GM12878 (cell line): Measurements from ENCODE around the gene SNRPA1. TPM values are rescaled to one million over a fixed set of nuclear protein-coding genes. Genes with fewer than 3 reads are reported as not detected.

Experiments used
- ATAC-seq: fragments of 200-7000 bp; cut with Tn5 transposase; 3 replicates; pipeline ENCODE4 v1.9.1; 2020; ENCODE audit warnings: mild to moderate bottlenecking, moderate library complexity
- BruUV-seq: library from RNA; stranded (reverse); fragments of 400-500 nt; replicated peaks from 2 replicates; lab custom pipeline; 2021; lab: Mats Ljungman, UMichigan
- CTCF ChIA-PET: fragments of 300-600 bp; sonication (Branson Sonifier 250); formaldehyde crosslinking; extraction: SDS; loops from one replicate; lab custom pipeline; 2021; ENCODE audit warnings: inconsistent platforms; lab: Yijun Ruan, JAX
- POLR2A ChIA-PET: fragments of 350-600 bp; formaldehyde crosslinking; extraction: SDS; loops from one replicate; lab custom pipeline; 2021; ENCODE audit warnings: inconsistent platforms; lab: Charles Lee
- RAD21 ChIA-PET: fragments of 300-600 bp; sonication (Branson Sonifier 250); formaldehyde crosslinking; loops from one replicate; lab custom pipeline; 2023; ENCODE audit warnings: antibody characterized with exemption; ENCODE audit not compliant: unreplicated experiment; lab: Charles Lee
- SMC1A ChIA-PET: fragments of 300-600 bp; sonication (Branson Sonifier 250); formaldehyde crosslinking; loops from one replicate; lab custom pipeline; 2023; ENCODE audit not compliant: unreplicated experiment, uncharacterized antibody; lab: Charles Lee
- DNase-seq: peaks from one replicate; pipeline ENCODE4 v3.0.0-alpha.2; 2011; ENCODE audit warnings: low read depth, low spot score
- FAIRE-seq: peaks from 3 replicates; lab custom pipeline; 2011; peaks lifted over from hg19 to GRCh38; lab: Jason Lieb, UNC
- H2AFZ ChIP-seq: 2 replicates; pipeline ENCODE4 v1.6.0; 2011; ENCODE audit warnings: low read depth, low read length, control low read depth; ENCODE audit not compliant: control insufficient read depth
- H3K27ac ChIP-seq: 2 replicates; pipeline ENCODE4 v1.5.1; 2011; ENCODE audit warnings: control low read depth; ENCODE audit not compliant: control insufficient read depth, insufficient read depth
- H3K27me3 ChIP-seq, 2 experiments: replicated peaks in 1 of 2; 2 replicates each; pipeline versions ENCODE4 v1.6.0 to v1.6.1; 2011; ENCODE audit warnings: low read length in 1 of 2; ENCODE audit not compliant: control insufficient read depth in 2 of 2, insufficient read depth in 2 of 2
- H3K36me3 ChIP-seq, 2 experiments: 2 replicates each; pipeline ENCODE4 v1.5.1; 2011; ENCODE audit warnings: low read length in 1 of 2; ENCODE audit not compliant: control insufficient read depth in 2 of 2, insufficient read depth in 2 of 2
- H3K4me1 ChIP-seq: 2 replicates; pipeline ENCODE4 v1.6.1; 2011; ENCODE audit warnings: mild to moderate bottlenecking, low read length, moderate library complexity, mixed read lengths; ENCODE audit not compliant: control insufficient read depth, insufficient read depth
- H3K4me2 ChIP-seq: 2 replicates; pipeline ENCODE4 v1.6.0; 2011; ENCODE audit warnings: control low read depth; ENCODE audit not compliant: control insufficient read depth, insufficient read depth
- H3K4me3 ChIP-seq: fragments of 200-600 bp; sonication (generic); 2 replicates; pipeline ENCODE4 v1.5.1; 2016
- H3K79me2 ChIP-seq: 2 replicates; pipeline ENCODE4 v1.6.0; 2011; ENCODE audit warnings: low read length; ENCODE audit not compliant: control insufficient read depth, insufficient read depth
- H3K9ac ChIP-seq: 2 replicates; pipeline ENCODE4 v1.8.0; 2011; ENCODE audit warnings: low read length, control low read depth, mixed read lengths; ENCODE audit not compliant: control insufficient read depth, insufficient read depth
- H3K9me3 ChIP-seq: replicated peaks from 3 replicates; pipeline ENCODE4 v1.5.1; 2011; ENCODE audit warnings: mild to moderate bottlenecking, low read length; ENCODE audit not compliant: control insufficient read depth, insufficient read depth
- H4K20me1 ChIP-seq: 2 replicates; pipeline ENCODE4 v1.6.0; 2011; ENCODE audit not compliant: control insufficient read depth, insufficient read depth
- ASH2L ChIP-seq: fragments of 300-600, 200-600 bp; sonication (generic); IDR thresholded peaks from 2 replicates; pipeline ENCODE4 v1.6.1; 2017; ENCODE audit warnings: low read depth, mild to moderate bottlenecking, borderline replicate concordance
- ATF2 ChIP-seq: IDR thresholded peaks from 2 replicates; pipeline ENCODE4 v1.6.1; 2012; ENCODE audit warnings: low read length, inconsistent platforms
- ESRRA ChIP-seq: IDR thresholded peaks from 2 replicates; pipeline ENCODE4 v1.6.1; 2012; ENCODE audit warnings: mild to moderate bottlenecking, low read length, improper control_type of control experiment
- HDAC6 ChIP-seq: fragments of 200-600 bp; sonication (generic); IDR thresholded peaks from one replicate; pipeline ENCODE4 v1.8.0; 2017; ENCODE audit warnings: antibody characterized with exemption; ENCODE audit not compliant: unreplicated experiment
- MEF2B ChIP-seq: fragments of 450-650 bp; IDR thresholded peaks from 2 replicates; pipeline ENCODE4 v1.6.1; 2018; ENCODE audit warnings: mild to moderate bottlenecking, moderate library complexity; ENCODE audit not compliant: partially characterized antibody, poor library complexity, severe bottlenecking
- RAD21 ChIP-seq: IDR thresholded peaks from 2 replicates; pipeline ENCODE4 v1.6.1; 2011; ENCODE audit warnings: mild to moderate bottlenecking, low read depth, low read length, moderate library complexity; ENCODE audit not compliant: insufficient read depth
- RCOR1 ChIP-seq: conservative IDR thresholded peaks from 2 replicates; pipeline ENCODE4 v1.6.1; 2012; ENCODE audit warnings: low read depth, low read length, improper control_type of control experiment
- SIN3A ChIP-seq: IDR thresholded peaks from 2 replicates; pipeline ENCODE4 v1.6.1; 2012; ENCODE audit warnings: low read depth, low read length, improper control_type of control experiment
- SRF ChIP-seq, 2 experiments: IDR thresholded peaks; 2 replicates each; pipeline ENCODE4 v1.6.1; 2011; ENCODE audit warnings: low read depth in 2 of 2, low read length in 2 of 2, mild to moderate bottlenecking in 1 of 2, moderate library complexity in 1 of 2
- ZNF274 ChIP-seq: IDR thresholded peaks from one replicate; pipeline ENCODE4 v1.8.0; 2011; ENCODE audit not compliant: insufficient read length, insufficient read depth
- ZNF384 ChIP-seq: IDR thresholded peaks from 2 replicates; pipeline ENCODE4 v1.6.1; 2012; ENCODE audit warnings: low read depth, mild to moderate bottlenecking, low read length, improper control_type of control experiment, borderline replicate concordance
- WGBS: methylation state at CpG from one replicate; pipeline ENCODE4 v1.1.6; 2016; ENCODE audit warnings: low lambda C conversion rate; ENCODE audit not compliant: insufficient replicate concordance, insufficient coverage; ENCODE audit errors: missing lambda C conversion rate; 5-methylcytosine and 5-hydroxymethylcytosine counted together
- in situ Hi-C: fragments of 300-500 bp; cut with MboI; formaldehyde crosslinking; loops from 9 replicates; pipeline ENCODE4 v1.14.3; 2018; ENCODE audit warnings: mixed read lengths
- intact Hi-C: fragments of 100-400 bp; cut with micrococcal nuclease; formaldehyde crosslinking; loops from one replicate; pipeline ENCODE4 v1.14.2; 2022; ENCODE audit not compliant: unreplicated experiment
- polyA plus RNA-seq, 11 experiments: library from polyadenylated mRNA; depleted of rRNA in 4 of 11; unstranded in 6 of 11; stranded (reverse) in 5 of 11; fragments of >200 nt; fragmentation: Nextera tagmentation in 4 of 11; fragmentation: Illumina TruSeq in 1 of 11; extraction: Ambion mirVana in 4 of 11; extraction: Trizol in 1 of 11; gene quantifications; 1 replicate in 1 of 11; 2 replicates in 10 of 11; pipeline versions ENCODE4 v1.2.1 to v1.2.3, GENCODE V29; 2011 to 2016; ENCODE audit warnings: inconsistent platforms in 2 of 11, missing spikeins in 2 of 11, low read depth in 1 of 11
- total RNA-seq, 4 experiments: library from RNA; depleted of rRNA in 3 of 4; stranded (reverse); fragments of >200 nt in 3 of 4; fragmentation: Illumina TruSeq in 1 of 4; extraction: Trizol in 1 of 4; gene quantifications; 2 replicates each; pipeline versions ENCODE4 v1.2.1 to v1.2.3, GENCODE V29; 2013 to 2021

SNRPA1 gene
- total and polyA plus RNA-seq, 10 of the 15 experiments (the other 5 are each of a cell fraction or from before 2014, with no cell fraction given) = 59.9 to 267 (median 161) TPM

DNA sequence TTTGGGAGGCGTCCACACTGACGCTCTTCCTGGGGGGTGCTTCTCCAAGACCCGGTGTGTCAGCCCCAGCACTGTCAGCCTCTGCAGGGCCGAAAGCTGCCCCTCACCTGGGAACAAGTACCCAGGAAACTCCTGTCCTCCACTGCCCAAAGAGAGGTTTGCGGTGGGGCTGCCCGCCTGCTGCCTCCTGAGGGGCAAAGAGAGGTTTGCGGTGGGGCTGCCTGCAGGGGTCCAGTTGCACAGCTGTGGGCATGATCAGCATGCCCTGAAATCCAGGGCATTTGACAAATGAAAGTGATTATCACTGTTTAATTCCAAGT lies 15.1 kb upstream of the SNRPA1 start (continued):
- TF ChIP-seq MEF2B = no peak

DNA sequence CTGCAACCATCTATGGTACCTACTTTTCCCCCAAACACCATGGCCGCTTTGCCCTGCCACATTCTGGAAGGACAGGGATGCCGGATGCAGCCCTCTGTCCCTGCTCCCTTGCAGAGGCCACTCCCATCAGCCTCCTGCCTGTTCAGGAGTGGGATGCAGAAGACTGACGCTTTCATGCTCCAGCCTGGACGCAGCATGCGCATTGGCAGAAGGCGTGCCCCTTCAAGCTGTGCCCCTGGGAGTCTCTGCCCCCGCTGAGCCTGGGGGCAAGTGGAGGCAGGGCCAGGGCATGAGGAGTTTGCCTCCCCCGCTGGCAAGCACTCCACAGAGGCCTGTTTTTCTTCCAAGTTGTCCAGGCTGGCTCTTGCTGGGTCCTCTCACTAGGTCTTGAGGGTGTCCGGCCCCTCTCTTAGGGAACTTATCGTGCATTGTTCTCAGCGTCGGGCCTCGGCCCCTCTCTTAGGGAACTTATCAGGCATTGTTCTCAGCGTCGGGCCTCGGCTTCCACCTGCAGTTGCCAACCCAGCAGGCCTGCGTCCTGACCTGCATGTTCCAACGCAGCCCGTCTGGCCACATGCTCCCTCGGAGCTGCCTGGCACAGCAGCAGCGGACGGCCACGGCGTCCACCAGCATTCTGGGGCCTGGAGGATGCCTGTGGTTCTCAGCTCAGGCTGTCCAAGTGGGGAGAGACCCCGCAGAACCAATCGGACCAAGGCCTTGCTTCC lies 14.6 kb upstream of the SNRPA1 start:
- in situ Hi-C loops = no loop called here
- Histone ChIP-seq H3K27ac (no peak overlapping the region), H2AFZ (no peak overlapping the region), H3K4me3 (no peak overlapping the region), H3K4me2 (no peak overlapping the region), H3K4me1 (no peaks in the 10 kb centered on the region), H3K9ac (no peak overlapping the region), H3K36me3 (no peaks in the 10 kb centered on the region), H3K79me2 (no peaks in the 10 kb centered on the region), H3K27me3 (peaks cover 0 to 1% of the 10 kb centered on the region in 2 experiments; a peak in 2 of 4 replicates), H4K20me1 (no peaks in the 10 kb centered on the region), H3K9me3 (no peaks in the 10 kb centered on the region)
- ATAC-seq (no peak), FAIRE-seq (no peak), DNase-seq (no peak)
- TF ChIP-seq SIN3A (no peak), ESRRA (no peak), ZNF274 (no peak), ATF2 (no peak), HDAC6 (no peak), ZNF384 (no peak), SRF (IDR thresholded peaks at IDR 0.05; ENCODE audit: low read depth in 2 of 2, low read length in 2 of 2) (no peak), RCOR1 (no peak), RAD21 (no peak), ASH2L (no peak)
- ChIA-PET POLR2A (no interaction called here), SMC1A (no interaction called here), CTCF (interaction anchor here (0.6 kb wide), 1 partner anchor 13 kb away, joined by 4 read pairs; no protein-coding TSS in a partner anchor), RAD21 (no interaction called here)
- intact Hi-C loops = no loop called here
- WGBS = 48% methylated on average over 25 of the region's 26 CpGs
- BruUV-seq = no TSS peak
